B cell (primary cell): ENCODE measurements around the gene SMG7. TPM values are rescaled to one million over a fixed set of nuclear protein-coding genes. Genes with fewer than 3 reads are reported as not detected.

Experiments used
- ATAC-seq: fragments of 200-7000 bp; cut with Tn5 transposase; one replicate; pipeline ENCODE4 v1.10.0; 2021; ENCODE audit warnings: low read depth, mild to moderate bottlenecking, moderate number of reproducible peaks, moderate library complexity
- CTCF ChIA-PET: fragments of 350-600 bp; sonication (Branson Sonifier 250); formaldehyde crosslinking; loops from one replicate; lab custom pipeline; 2021; ENCODE audit warnings: antibody characterized with exemption, inconsistent platforms; lab: Charles Lee
- POLR2A ChIA-PET: fragments of 350-600 bp; sonication (Branson Sonifier 250); formaldehyde crosslinking; loops from one replicate; lab custom pipeline; 2021; ENCODE audit warnings: antibody characterized with exemption; lab: Charles Lee
- DNase-seq: peaks from one replicate; pipeline ENCODE4 v3.0.0; 2013
- H2AFZ ChIP-seq: 2 replicates; pipeline ENCODE4 v1.6.1; 2012; ENCODE audit warnings: mild to moderate bottlenecking, low read depth, low read length; ENCODE audit not compliant: insufficient read depth, poor library complexity, severe bottlenecking
- H3K27ac ChIP-seq, 2 donors: 1 replicate in 1 of 2; 2 replicates in 1 of 2; pipeline ENCODE4 v1.5.1; 2012 to 2013; ENCODE audit warnings: low read length in 2 of 2, mild to moderate bottlenecking in 2 of 2, moderate library complexity in 1 of 2
- H3K27me3 ChIP-seq, 4 experiments: fragments of 200-600 bp in 1 of 4; sonication (generic) in 1 of 4; replicated peaks in 1 of 4; 1 replicate in 2 of 4; 2 replicates in 2 of 4; pipeline versions ENCODE4 v1.6.1 to v1.7.0; 2013 to 2016; ENCODE audit warnings: low read length in 3 of 4, mild to moderate bottlenecking in 2 of 4, mixed read lengths in 1 of 4, moderate library complexity in 1 of 4; ENCODE audit not compliant: insufficient read depth in 4 of 4, control insufficient read depth in 3 of 4; ENCODE audit errors: control extremely low read depth in 1 of 4
- H3K36me3 ChIP-seq, 2 experiments: replicated peaks in 1 of 2; 1 replicate in 1 of 2; 2 replicates in 1 of 2; pipeline versions ENCODE4 v1.6.1 to v1.7.1; 2013; ENCODE audit warnings: low read length in 1 of 2; ENCODE audit not compliant: insufficient read depth in 2 of 2, control insufficient read depth in 1 of 2; ENCODE audit errors: control extremely low read depth in 1 of 2, extremely low read depth in 1 of 2
- H3K4me1 ChIP-seq, 2 donors: fragments of 200-600 bp in 1 of 2; sonication (generic) in 1 of 2; 1 replicate in 1 of 2; 2 replicates in 1 of 2; pipeline versions ENCODE4 v1.5.1 to v1.6.1; 2013 to 2017; ENCODE audit warnings: low read length in 2 of 2; ENCODE audit not compliant: control insufficient read depth in 2 of 2, insufficient read depth in 2 of 2
- H3K4me2 ChIP-seq: replicated peaks from 2 replicates; pipeline ENCODE3; 2012; ENCODE audit warnings: mild to moderate bottlenecking, low read depth, low read length; ENCODE audit not compliant: poor library complexity, severe bottlenecking
- H3K4me3 ChIP-seq, 5 experiments: fragments of 200-600 bp in 1 of 5; sonication (generic) in 1 of 5; 1 replicate in 3 of 5; 2 replicates in 2 of 5; pipeline versions ENCODE4 v1.5.1 to v1.7.0; 2011 to 2016; ENCODE audit warnings: low read length in 4 of 5, mild to moderate bottlenecking in 4 of 5, low read depth in 2 of 5, control low read depth in 1 of 5, moderate library complexity in 1 of 5; ENCODE audit not compliant: insufficient read depth in 1 of 5; ENCODE audit errors: control extremely low read depth in 1 of 5, extremely low read depth in 1 of 5
- H3K79me2 ChIP-seq: fragments of 200-600 bp; sonication (generic); one replicate; pipeline ENCODE4 v1.6.0; 2016; ENCODE audit warnings: low read length; ENCODE audit not compliant: control insufficient read depth, insufficient read depth
- H3K9ac ChIP-seq: fragments of 200-600 bp; sonication (generic); 2 replicates; pipeline ENCODE4 v1.6.1; 2017; ENCODE audit warnings: mild to moderate bottlenecking, low read length, moderate library complexity
- H3K9me3 ChIP-seq, 3 donors: one replicate each; pipeline versions ENCODE4 v1.6.1 to v1.7.1; 2013; ENCODE audit warnings: low read length in 2 of 3; ENCODE audit not compliant: control insufficient read depth in 2 of 3, insufficient read depth in 1 of 3; ENCODE audit errors: control extremely low read depth in 1 of 3
- H4K20me1 ChIP-seq: 2 replicates; pipeline ENCODE4 v1.6.0; 2012; ENCODE audit warnings: mild to moderate bottlenecking, low read length; ENCODE audit not compliant: insufficient read depth, control insufficient read depth, poor library complexity, severe bottlenecking
- H3K27ac Mint-ChIP-seq: one replicate; pipeline ENCODE4 v1.8.0; 2021; ENCODE audit warnings: mixed read lengths
- H3K27me3 Mint-ChIP-seq: one replicate; pipeline ENCODE4 v1.8.0; 2021; ENCODE audit warnings: mixed read lengths
- H3K4me1 Mint-ChIP-seq: one replicate; pipeline ENCODE4 v1.8.0; 2021; ENCODE audit warnings: mixed read lengths
- H3K4me3 Mint-ChIP-seq: one replicate; pipeline ENCODE4 v1.8.0; 2021; ENCODE audit warnings: mixed read lengths
- H3K9me3 Mint-ChIP-seq: one replicate; pipeline ENCODE4 v1.8.0; 2022; ENCODE audit warnings: mixed read lengths; ENCODE audit not compliant: insufficient read depth
- CTCF ChIP-seq: fragments of 200-600 bp; IDR thresholded peaks from one replicate; pipeline ENCODE4 v1.8.0; 2022; ENCODE audit warnings: antibody characterized with exemption, mild to moderate bottlenecking
- EZH2 ChIP-seq: IDR thresholded peaks from 2 replicates; pipeline ENCODE4 v1.6.1; 2012; ENCODE audit warnings: borderline replicate concordance, low read depth, mild to moderate bottlenecking, moderate library complexity, low read length; ENCODE audit not compliant: insufficient read depth, poor library complexity, severe bottlenecking
- WGBS: methylation state at CpG from one replicate; pipeline ENCODE4 v1.1.5; 2013; ENCODE audit warnings: missing lambda C conversion rate; ENCODE audit not compliant: insufficient coverage; 5-methylcytosine and 5-hydroxymethylcytosine counted together
- intact Hi-C: fragments of 100-400 bp; cut with micrococcal nuclease; formaldehyde crosslinking; loops from one replicate; pipeline ENCODE4 v1.10.0; 2022
- polyA plus RNA-seq: library from polyadenylated mRNA; depleted of rRNA; stranded (reverse); fragments of >200 nt; gene quantifications from 2 replicates; pipeline ENCODE4 v1.2.3, GENCODE V29; 2012
- total RNA-seq, 2 donors: library from RNA; stranded (reverse); fragments of 120-200 nt in 1 of 2; gene quantifications; 1 replicate in 1 of 2; 2 replicates in 1 of 2; pipeline versions ENCODE4 v1.2.3 to v1.2.4, GENCODE V29; 2013 to 2022

The SMG7 gene
- total and polyA plus RNA-seq, 2 donors (not counting 1 experiment from before 2014, with no cell fraction given) = 20.8 to 73.3 TPM

- no peak for TF ChIP-seq CTCF
- TF ChIP-seq EZH2 = no peak
- H3K4me2 ChIP-seq = no peak overlapping the region
- peaks cover 12 to 16% of the 10 kb centered on the region in 2 donors for H3K4me1 ChIP-seq
- CTCF ChIA-PET = interaction anchor here (1.0 kb wide), 1 partner anchor 80 kb away, joined by 3 read pairs; no protein-coding TSS in a partner anchor
- ATAC-seq = no peak
- H3K27me3 ChIP-seq = no peaks in the 10 kb centered on the region
- H3K79me2 ChIP-seq = no peaks in the 10 kb centered on the region
- Mint-ChIP-seq H3K9me3 (no peaks in the 10 kb centered on the region), H3K4me3 (no peak overlapping the region), H3K27ac (peak overlapping the region; percentile 50), H3K4me1 (peaks cover 28% of the 10 kb centered on the region), H3K27me3 (no peaks in the 10 kb centered on the region)
- no peak overlapping the region for H3K27ac ChIP-seq
- H2AFZ ChIP-seq = no peak overlapping the region
- no peaks in the 10 kb centered on the region for H3K9me3 ChIP-seq
- H3K4me3 ChIP-seq = no peak overlapping the region
- intact Hi-C loops = no loop called here
- no peak for DNase-seq
- WGBS = 100% methylated on average over 5 of the region's 6 CpGs
- POLR2A ChIA-PET = no interaction called here
- H3K9ac ChIP-seq = no peak overlapping the region
- H3K36me3 ChIP-seq = peaks cover 16 to 61% of the 10 kb centered on the region in 2 experiments
- H4K20me1 ChIP-seq = no peaks in the 10 kb centered on the region
These were observed 80.6 kb downstream of the SMG7 start for GRCh38 chr1:183552891-183553290.

DNA sequence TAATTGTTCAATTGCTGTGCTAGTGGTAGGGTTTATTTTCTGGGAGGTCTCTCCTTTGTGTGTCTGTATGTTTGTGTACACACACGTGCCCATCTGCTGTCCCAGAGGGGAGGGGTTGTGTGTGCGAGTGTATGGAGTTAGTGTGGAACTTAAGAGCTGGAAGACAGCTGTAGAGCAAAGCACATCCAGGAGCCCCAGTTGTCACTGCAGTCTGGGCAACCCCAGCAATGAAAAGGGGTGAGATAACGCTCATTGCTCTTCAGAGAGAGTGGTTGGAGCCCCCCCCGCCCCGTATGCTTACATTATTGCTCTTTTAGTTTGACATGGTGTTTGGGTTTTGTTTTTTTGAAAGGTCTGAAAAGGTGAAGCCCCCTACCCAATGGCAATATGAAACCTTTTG, 81.0 kb downstream of the SMG7 start:
- Histone ChIP-seq H3K79me2 (no peaks in the 10 kb centered on the region), H3K9me3 (no peaks in the 10 kb centered on the region), H3K27ac (no peak overlapping the region), H3K9ac (no peak overlapping the region), H2AFZ (no peak overlapping the region), H3K4me1 (peaks cover 9 to 12% of the 10 kb centered on the region in 2 donors), H3K4me3 (no peak overlapping the region), H4K20me1 (no peaks in the 10 kb centered on the region), H3K4me2 (no peak overlapping the region), H3K27me3 (no peaks in the 10 kb centered on the region), H3K36me3 (peaks cover 16 to 61% of the 10 kb centered on the region in 2 experiments)
- ChIA-PET POLR2A (interaction anchor here (0.6 to 0.7 kb wide), 2 partner anchors 26 to 441 kb away, joined by 3 read pairs; no protein-coding TSS in a partner anchor), CTCF (interaction anchor here (1.0 to 1.6 kb wide), 3 partner anchors 37 to 90 kb away, joined by 3 to 4 read pairs (median 3); no protein-coding TSS in a partner anchor)
- Mint-ChIP-seq H3K4me3 (no peak overlapping the region), H3K27ac (peak overlapping the region; percentile 57), H3K27me3 (no peaks in the 10 kb centered on the region), H3K9me3 (no peaks in the 10 kb centered on the region), H3K4me1 (peaks cover 24% of the 10 kb centered on the region)
- DNase-seq = no peak
- 100% methylated on average over 2 of the region's 5 CpGs for WGBS
- no peak for ATAC-seq
- intact Hi-C loops = no loop called here
- TF ChIP-seq EZH2 (no peak), CTCF (no peak)
